Astrocyte of the cerebellum (primary cell): Measurements from ENCODE around the gene NR2C2AP.
"Not testable (repeated sequence)": the region's sequence is repeated elsewhere in the genome, so short reads cannot be mapped to it uniquely, and the experiment has no call there.

ENCODE experiments used
- DNase-seq: peaks from one replicate; pipeline ENCODE4 v3.0.0-alpha.2; 2011; ENCODE audit warnings: low read depth
- H3K4me3 ChIP-seq: 2 replicates; pipeline ENCODE4 v1.5.1; 2011; ENCODE audit warnings: mild to moderate bottlenecking, low read depth, low read length, moderate library complexity
- CTCF ChIP-seq: IDR thresholded peaks from 2 replicates; pipeline ENCODE4 v1.5.1; 2012; ENCODE audit warnings: low read length, low read depth, moderate library complexity, mild to moderate bottlenecking; ENCODE audit errors: missing control alignments
- in situ Hi-C: cut with HindIII; loops from 2 replicates; pipeline ENCODE4 v1.10.0; 2017; ENCODE audit warnings: low sequenced_read_pairs

The NR2C2AP gene

GRCh38 chr19:19186742-19187141 is 16.5 kb downstream of the NR2C2AP start:
- DNase-seq: no peak
- TF ChIP-seq CTCF: no peak
- H3K4me3 ChIP-seq: no peak overlapping the region
- in situ Hi-C loops: no loop called here

GRCh38 chr19:19185853-19186740 is 17.1 kb downstream of the NR2C2AP start:
- H3K4me3 ChIP-seq: no peak overlapping the region
- in situ Hi-C loops: no loop called here
- no peak for DNase-seq
- TF ChIP-seq CTCF: peak; percentile 59

GRCh38 chr19:19181488-19181998 is 21.7 kb downstream of the NR2C2AP start:
- in situ Hi-C loops: no loop called here
- no peak overlapping the region for H3K4me3 ChIP-seq
- DNase-seq: no peak
- no peak for TF ChIP-seq CTCF

GRCh38 chr19:19179548-19180441 is 23.4 kb downstream of the NR2C2AP start:
- no peak overlapping the region for H3K4me3 ChIP-seq
- no peak for DNase-seq
- in situ Hi-C loops: no loop called here
- no peak for TF ChIP-seq CTCF

GRCh38 chr19:19176950-19177349 is 26.3 kb downstream of the NR2C2AP start:
- H3K4me3 ChIP-seq: no peak overlapping the region
- DNase-seq: no peak
- no peak for TF ChIP-seq CTCF
- in situ Hi-C loops: no loop called here

- H3K4me3 ChIP-seq, in situ Hi-C loops, DNase-seq: not testable (repeated sequence)
Measured at GRCh38 chr19:19173243-19173642, 30.0 kb downstream of the NR2C2AP start.
